Medulla oblongata (tissue), 1 donor: ENCODE measurements around the gene VKORC1L1.
"Not testable (repeated sequence)": the region's sequence is repeated elsewhere in the genome, so short reads cannot be mapped to it uniquely, and the experiment has no call there.

ENCODE experiments used
- DNase-seq: peaks from one replicate; pipeline ENCODE4 v3.0.0-alpha.2; 2015; ENCODE audit errors: extremely low spot score

The VKORC1L1 gene

DNA sequence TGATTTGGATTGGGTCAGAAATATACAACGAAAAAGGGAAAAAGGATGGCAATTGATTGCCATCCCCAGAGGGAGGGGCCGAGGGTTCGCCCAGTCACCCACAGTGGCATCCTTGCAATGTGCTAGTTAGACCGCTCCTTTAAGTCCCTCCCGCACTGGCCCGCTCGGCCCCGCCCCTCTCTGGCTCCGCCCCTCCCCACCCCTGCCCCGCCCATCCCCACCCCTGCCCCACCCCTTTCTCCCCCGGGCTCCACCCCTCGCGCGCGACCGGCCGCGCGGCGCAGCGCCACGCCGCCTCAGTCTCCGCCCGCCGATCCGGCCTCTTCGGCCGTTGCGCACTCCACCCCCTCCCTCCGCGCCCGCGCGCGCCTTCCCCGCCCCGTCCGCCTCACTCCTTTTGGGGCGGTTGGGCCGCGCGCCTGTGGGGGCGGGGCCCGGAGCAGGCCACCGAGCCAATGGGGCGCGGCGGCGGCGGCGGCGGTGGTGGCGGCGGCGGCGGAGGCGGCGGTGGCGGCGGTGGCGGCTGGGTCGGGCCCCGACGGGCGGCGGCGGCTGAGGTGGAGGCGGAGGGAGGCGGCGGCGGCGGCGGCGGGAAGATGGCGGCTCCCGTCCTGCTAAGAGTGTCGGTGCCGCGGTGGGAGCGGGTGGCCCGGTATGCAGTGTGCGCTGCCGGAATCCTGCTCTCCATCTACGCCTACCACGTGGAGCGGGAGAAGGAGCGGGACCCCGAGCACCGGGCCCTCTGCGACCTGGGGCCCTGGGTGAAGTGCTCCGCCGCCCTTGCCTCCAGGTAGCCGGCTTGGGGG is at the start of gene VKORC1L1:
Gene VKORC1L1, plus strand, starts transcription at position 299 of the 806 bp plus-strand sequence. Its CDS starts 298 bp downstream, at position 597.
- peak; percentile 95 for DNase-seq

GRCh38 chr7:65827366-65827765 is 45.5 kb upstream of the VKORC1L1 start:
- DNase-seq = no peak

GRCh38 chr7:65832281-65832680 is 40.6 kb upstream of the VKORC1L1 start:
- DNase-seq = no peak

GRCh38 chr7:65836684-65837083 is 36.2 kb upstream of the VKORC1L1 start:
- not testable (repeated sequence) for DNase-seq

DNA sequence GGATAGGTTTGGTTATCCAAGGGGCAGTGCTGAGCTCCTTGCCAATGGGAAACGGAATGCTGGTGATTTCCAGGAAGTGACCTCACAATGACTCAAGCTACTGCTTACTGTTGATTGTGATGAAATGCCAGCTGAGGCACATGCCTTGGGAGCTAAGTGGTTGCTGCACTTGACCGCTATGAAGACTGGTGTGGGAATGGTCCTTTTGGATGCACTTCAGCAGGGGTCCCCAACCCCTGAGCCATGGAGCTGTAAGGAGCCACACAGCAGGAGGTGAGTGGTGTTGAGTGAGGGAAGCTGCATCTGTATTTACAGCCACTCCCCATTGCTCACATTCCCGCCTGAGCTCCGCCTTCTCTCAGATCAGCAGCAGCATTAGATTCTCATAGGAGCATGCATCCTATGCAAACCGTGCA is 35.3 kb upstream of the VKORC1L1 start:
- DNase-seq = not testable (repeated sequence)

GRCh38 chr7:65839846-65840245 is 33.0 kb upstream of the VKORC1L1 start:
- DNase-seq = no peak

DNA sequence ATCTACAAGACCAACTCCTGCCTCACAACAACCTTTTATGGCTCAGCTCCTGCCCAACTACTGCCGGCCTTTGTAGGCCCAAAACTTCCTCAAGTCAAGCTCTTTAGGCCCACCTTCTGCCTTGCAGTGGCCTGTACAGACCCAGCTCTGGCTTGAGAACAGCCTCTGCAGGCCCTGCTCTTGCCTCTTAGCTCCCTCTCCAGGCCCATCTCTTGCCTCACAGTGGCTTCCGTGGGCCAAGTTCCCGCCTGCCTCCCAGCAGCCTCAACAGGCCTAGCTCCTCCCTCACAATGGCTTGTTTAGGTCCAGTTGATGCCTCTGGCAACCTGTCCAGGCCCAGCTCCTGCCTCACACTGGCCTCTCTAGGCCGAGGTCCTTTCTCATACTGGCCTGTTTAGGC is 32.4 kb upstream of the VKORC1L1 start:
- no peak for DNase-seq

DNA sequence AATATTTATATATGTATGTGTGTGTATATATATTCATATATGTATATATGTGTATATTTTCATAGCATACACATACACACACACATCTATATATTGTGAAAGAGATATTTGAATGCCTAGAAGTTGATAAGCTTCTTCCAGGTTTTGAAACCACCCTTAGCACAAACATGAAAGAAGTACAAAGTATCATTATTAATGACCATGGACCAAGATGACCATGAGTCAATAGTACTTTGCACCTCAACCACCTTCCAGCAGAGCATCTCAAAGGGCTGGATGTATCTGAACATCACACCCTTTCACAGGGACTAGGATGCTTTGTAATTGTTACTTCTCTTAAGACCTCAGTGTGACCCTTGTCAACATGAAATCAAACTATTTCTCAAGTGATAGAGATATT is 29.3 kb upstream of the VKORC1L1 start:
- not testable (repeated sequence) for DNase-seq

DNA sequence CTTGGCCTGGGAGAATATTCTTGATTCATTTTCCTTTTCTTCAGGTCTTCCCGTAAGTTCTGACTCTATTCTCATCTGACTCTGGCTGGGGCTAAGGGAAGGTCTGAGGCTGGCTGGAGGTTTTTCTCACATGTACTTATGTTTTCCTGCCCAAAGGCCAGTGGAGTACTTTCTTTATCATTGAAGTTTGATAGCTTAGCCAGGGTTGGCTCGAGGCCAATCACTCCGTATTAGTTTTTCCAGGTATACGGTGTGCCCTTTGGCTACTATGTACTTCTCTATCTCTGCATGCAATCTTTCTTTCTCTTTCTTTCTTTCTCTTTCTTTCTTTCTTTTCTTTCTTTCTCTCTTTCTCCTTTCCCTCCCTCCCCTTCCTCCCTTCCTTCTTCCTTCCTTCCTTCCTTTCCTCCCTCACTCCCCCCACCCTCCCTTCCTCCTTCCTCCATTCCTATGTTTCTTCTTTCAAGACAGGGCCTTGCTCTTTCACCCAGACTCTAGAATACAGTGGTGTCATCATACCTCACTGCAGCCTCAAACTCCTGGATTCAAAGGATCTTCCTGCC is 26.8 kb upstream of the VKORC1L1 start:
- no peak for DNase-seq

- DNase-seq = not testable (repeated sequence)
These were observed 19.4 kb upstream of the VKORC1L1 start for GRCh38 chr7:65853426-65853825.

DNA sequence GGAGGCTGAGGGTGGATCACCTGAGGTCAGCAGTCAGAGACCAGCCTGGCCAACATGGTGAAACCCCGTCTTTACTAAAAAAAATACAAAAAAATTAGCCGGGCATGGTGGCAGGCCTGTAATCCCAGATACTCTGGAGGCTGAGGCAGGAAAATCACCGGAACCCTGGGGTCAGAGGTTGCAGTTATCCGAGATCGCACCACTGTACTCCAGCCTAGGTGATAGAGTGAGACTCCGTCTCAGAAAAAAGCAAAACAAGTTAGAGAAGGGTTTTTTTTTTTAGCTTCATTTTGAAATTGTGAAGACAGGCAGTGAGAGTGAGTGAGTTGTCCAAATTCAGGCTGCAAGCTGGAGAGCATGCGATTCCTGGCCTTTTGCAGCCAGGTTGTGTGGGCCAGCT is 19.0 kb upstream of the VKORC1L1 start:
- not testable (repeated sequence) for DNase-seq

- not testable (repeated sequence) for DNase-seq
These were observed 15.5 kb upstream of the VKORC1L1 start for GRCh38 chr7:65857321-65857894.

GRCh38 chr7:65858660-65859059 is 14.2 kb upstream of the VKORC1L1 start:
- not testable (repeated sequence) for DNase-seq

DNA sequence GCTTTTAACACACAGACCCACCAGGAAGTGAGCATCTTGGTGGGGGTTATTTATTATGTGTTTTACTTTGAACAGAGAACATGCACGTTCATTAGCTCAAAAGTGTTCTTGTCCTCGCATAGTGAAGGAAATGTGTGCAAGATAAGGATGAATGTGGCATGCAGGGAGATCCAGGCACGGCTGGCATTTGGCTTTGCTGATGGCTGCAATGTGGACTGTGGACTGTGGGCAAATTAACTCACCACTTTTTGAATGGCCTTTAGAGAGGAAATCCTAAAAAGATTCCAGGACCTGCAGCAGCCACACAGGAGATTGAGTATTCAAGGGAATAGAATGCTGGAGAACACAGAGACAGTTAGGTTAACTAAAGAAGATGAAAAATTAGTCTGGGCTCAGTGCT is 6.6 kb upstream of the VKORC1L1 start:
- not testable (repeated sequence) for DNase-seq

- not testable (repeated sequence) for DNase-seq
These were observed 5.2 kb upstream of the VKORC1L1 start for GRCh38 chr7:65867681-65868080.

GRCh38 chr7:65869312-65869711 is 3.6 kb upstream of the VKORC1L1 start:
- not testable (repeated sequence) for DNase-seq

DNA sequence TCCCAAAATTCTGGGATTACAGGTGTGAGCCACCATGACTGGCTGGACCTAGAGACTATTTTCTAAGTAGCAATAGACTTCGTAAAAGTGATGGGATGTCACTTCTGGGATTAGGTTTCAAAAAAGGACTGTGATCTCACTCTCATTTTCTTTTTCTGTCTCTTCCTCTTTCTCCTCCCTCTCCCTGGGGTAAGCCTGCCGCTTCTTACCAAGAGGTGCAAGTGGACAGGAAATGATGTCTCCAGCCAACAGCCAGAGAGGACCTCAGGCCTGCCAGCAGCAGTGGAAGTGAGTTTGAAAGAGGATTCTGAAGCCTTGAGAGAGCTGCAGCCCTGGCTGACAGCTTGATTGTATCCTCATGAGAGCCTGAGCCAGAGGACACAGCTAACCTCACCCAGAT is 1.4 kb upstream of the VKORC1L1 start:
- DNase-seq = peak; percentile 55

DNA sequence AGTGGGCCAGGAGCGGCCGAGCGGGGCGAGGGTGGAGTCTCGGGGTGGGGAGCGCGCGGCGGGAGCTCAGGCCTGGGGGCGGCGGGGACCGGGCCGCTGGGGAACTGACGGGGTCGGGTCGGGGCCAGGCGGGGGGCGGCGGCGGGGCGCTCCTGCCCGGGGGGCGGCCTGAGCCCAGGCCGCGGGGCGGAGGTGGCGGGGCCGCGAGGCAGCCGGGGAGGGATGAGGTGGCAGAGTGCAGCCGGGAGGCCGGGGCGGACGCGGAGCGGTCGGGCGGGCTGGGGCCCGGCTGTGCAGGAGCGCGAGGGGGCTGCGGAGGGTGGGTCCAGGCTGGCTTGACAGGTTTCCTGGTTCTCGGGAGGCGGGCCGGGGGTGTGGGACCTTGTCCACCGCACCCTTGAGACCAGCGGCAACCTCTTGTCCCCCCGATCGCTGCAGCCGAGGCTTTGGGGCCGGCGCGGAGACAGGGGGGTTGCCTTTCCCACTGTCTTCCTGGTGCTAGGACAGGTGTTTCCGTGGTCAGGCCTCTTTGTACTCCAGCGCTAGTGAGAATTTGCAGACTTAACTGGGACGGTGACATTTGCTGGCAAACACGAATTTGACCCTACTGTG is 814 bp downstream of the VKORC1L1 start:
- not testable (repeated sequence) for DNase-seq

DNA sequence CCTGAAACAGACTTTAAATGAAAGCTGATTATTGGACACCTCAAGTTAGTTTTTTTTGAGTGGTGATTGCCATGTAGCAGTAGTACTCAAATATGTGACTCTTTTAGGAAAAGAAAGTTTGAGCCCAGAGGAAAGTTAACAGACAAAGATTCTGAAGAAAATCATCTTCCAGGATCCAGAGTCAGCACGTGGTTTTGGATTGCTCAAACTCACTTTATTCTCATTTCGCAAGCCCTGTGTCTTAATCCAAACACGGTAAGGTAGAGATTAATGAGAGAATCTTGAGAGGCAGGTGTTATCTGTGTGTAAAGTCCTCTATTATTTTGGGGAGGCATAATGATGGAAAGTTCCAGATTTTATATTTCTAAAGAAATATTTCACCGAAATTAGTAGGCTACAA is 2.8 kb downstream of the VKORC1L1 start:
- DNase-seq = not testable (repeated sequence)

DNA sequence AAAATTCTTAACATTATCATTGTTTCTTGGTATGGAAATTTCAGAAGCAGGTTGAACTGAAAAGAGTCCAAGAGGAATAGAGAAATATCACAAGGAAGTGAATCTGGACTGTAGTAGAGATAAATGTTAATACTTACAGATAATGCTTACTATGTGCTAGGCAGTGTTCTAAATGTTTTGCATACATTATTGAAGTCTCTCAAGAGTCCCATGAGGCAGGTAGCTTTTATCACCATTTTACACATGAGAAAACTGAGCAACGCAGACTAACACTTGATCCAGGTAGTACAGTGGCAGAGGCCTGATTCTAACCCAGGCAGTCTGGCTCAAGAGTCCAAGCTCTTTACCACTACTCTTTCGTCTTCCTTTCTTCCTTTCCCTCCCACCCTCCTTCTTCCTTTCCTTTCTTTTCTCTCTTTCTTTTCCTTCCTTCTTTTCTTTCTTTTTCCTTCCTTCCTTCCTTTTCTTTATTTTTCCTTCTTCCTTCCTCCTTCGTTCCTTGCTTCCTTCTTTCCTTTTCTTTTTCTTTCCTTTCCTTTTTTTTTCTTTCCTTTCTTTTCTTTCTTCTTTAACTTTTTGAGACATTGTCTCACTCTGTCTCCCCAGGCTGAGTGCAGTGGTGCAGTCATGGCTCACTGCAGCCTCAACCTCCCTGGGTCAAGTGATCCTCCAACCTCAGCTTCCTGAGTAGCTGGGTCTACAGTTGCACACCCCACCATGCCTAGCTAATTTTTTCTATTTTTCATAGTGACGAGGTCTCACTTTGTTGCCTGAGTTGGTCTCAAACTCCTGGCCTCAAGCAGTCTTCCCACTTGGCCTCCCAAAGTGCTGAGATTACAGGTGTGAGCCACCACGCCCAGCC is 6.6 kb downstream of the VKORC1L1 start:
- DNase-seq = not testable (repeated sequence)

GRCh38 chr7:65880242-65880641 is 7.4 kb downstream of the VKORC1L1 start:
- not testable (repeated sequence) for DNase-seq
